ENCODE measurements around the gene CYTIP.
"Not testable (repeated sequence)": the region's sequence is repeated elsewhere in the genome, so short reads cannot be mapped to it uniquely, and the experiment has no call there.

CYTIP gene

GRCh38 chr2:157421331-157421944 is 22.5 kb downstream of the CYTIP start:
- DNase-seq: no peak

DNA sequence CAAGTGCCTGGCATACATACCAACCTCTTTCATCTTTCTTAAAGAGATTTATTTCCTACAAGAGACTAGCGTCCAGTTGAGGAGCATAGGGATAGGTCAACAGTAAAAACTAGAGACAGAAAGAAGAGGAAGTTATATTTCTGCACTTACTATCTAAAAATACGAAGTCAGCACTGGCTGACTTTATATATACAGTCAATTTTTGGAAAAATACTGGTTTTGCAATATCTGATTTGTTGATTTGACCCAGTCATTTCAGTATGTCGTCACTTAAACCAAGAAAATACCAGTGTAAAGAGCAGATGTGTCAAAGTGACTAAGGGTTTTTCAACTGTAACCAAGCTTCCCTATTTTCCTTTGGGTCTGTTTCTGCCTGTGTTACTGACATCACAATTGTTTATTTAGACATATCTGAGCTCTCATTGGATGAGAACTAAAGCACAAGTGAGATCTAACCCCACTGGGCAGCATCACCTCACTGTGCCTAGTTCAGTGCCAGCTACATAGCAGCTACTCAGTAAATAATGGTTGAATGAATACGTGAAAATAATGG is 23.0 kb downstream of the CYTIP start:
- DNase-seq: no peak

GRCh38 chr2:157419031-157419575 is 24.8 kb downstream of the CYTIP start:
- no peak for DNase-seq

GRCh38 chr2:157418239-157418641 is 25.6 kb downstream of the CYTIP start:
- DNase-seq: no peak

- no peak for DNase-seq
These were observed 28.2 kb downstream of the CYTIP start for GRCh38 chr2:157415591-157416101.

DNA sequence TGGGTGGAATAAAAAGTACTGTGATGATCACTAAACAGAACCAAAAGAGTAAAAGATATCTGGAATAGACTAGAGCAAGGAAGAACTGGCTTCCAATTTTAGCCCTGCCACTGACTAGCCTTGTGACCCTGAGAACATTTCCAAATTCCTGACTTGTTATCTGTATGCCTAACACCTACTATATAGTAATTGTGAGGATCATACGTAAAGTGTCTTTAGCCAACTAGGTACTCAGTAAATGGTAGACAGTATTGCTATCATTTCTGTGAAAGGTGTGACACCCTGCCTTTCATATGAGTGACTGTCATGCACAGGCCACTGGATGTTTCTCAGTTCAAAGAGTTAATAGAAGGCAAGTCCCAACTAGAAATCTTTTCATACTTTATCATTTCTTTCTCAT is 29.8 kb downstream of the CYTIP start:
- DNase-seq: no peak

DNA sequence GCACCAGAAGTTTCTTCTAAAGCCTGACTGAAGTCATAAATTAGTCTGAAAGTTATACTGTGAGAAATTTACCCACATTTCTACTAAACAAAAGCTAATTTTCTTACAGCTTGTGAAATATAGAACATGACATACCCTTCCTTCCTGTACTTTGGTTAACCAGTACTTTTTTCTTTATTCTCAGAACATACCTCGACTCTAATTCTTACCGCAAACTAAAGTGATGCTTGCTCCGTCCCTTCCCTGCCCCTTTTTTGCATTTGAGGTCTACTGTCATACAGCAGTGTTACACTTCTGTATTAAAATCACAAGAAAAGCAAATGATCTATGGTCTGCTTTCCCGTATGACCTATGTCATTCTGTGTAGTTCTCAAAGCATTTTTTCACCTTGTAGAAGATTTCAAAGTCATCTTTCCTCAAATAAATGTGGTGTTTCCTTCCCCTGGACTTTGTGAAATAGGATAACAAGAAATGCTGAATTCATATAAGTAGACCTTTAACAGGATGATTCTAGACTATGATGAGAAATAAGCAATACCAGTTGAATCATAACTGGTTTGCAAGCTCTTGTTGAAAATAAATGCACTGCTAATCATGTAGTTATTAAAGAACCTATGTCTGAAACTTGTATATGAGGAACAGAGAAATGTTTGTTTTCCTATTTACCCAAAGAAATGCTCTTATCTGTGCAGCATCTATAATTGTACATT is 30.4 kb downstream of the CYTIP start:
- no peak for DNase-seq

- no peak for DNase-seq
These were observed 32.1 kb downstream of the CYTIP start for GRCh38 chr2:157411624-157412336.

- DNase-seq: not testable (repeated sequence)
These were observed 38.5 kb downstream of the CYTIP start for GRCh38 chr2:157405398-157405797.

DNA sequence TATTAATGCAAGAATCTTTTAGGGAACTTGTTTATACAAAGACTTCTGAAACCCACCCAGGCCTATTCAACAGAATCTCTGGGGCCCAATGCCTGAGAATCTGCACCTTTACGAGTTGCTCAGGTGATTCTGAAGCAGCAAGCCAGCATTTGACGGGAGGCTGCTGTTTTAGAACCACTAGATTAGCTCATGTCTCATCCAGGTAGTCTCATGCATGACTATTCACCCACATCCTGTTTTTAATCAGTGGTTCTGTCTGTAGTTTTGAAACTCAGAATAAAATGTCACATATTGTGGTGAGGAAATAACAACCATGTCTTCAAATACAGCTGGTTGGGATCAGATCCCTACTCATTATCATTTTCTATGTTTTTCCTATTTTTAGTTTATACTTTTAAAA is 39.5 kb downstream of the CYTIP start:
- DNase-seq: no peak

GRCh38 chr2:157402801-157403485 is 40.9 kb downstream of the CYTIP start:
- DNase-seq: not testable (repeated sequence)

DNA sequence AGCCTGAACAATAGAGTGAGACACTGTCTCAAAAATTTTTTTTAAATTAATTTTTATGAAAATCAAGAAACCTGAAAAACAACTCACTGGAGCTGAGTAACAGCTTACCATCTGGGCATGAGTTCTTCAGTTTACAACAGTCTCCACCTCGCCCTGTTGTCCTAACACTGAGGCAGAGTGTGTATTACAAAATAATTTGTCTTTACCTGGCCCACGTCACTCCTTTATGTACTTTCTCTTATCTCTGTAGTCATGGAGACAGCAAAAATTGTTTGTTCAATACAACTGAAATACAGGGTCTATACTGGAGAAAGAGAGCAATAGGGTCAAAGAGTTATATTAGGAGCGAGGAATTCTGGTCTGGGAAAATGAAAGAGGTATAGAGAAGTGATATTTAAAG is 48.1 kb downstream of the CYTIP start:
- DNase-seq: no peak

DNA sequence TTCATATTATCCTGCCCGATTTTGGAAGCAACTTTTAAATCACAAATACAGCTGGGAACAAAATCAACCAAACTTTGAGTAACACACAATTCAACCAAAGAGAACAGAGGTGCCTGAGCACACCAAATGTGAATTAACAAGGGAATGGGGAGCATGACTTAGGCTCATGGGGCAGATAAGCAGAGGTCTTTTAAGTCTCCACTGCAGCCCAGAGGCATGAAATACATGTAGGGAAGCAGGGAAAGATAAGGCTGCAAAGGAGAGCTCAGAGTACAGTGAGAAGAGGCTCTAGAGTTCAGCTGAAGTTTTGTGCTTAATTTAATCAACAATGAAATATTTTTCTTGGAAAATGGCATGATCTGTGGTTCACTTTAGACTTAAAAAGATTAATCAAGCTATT is 49.0 kb downstream of the CYTIP start:
- DNase-seq: no peak

GRCh38 chr2:157393348-157393747 is 50.5 kb downstream of the CYTIP start:
- DNase-seq: no peak

DNA sequence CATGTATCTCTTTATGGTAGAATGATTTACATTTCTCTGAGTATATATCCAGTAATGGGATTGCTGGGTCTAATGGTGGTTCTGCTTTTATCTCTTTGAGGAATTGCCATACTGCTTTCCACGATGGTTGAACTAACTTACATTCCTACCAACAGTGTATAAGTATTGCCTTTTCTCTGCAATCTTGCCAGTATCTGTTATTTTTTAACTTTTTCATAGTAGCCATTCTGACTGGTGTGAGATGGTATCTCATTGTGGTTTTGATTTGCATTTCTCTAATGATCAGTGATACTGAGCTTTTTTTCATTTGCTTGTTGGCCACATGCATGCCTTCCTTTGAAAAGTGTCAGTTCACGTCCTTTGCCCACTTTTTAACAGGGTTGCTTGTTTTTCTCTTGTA is 55.1 kb downstream of the CYTIP start:
- DNase-seq: no peak

DNA sequence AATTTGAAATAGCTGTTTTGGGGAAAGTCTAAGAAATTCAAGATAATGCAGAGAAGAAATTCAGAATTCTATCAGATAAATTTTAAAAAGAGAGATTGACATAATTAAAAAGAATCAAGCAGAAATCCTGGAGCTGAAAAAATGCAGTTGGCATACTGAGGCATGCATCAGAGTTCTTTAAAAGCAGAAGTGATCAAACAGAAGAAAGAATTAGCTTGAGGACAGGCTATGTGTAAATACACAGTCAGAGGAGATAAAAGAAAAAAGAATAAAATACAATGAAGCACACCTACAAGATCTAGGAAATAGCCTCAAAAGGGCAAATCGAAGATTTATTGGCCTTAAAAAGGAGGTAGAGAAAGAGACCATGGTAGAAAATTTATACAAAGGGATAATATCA is 57.1 kb downstream of the CYTIP start:
- no peak for DNase-seq

DNA sequence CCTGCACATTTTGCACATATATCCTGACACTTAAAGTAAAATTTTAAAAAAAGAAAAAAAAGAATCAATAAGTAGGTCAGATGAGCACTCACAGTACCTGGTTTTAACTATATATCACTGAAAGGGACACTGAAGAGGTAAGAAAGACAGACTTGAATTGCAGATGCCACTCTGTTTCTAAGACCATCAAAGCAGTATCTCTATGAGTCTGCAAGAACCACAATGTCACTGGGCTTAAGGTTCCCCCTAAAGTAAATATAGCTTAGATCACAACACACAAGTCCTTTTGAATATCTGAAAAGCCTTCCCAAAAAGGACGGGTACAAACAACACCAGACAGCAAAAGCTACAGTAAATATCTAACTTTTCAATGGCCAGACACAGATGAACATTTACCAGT is 57.6 kb downstream of the CYTIP start:
- no peak for DNase-seq

GRCh38 chr2:157377861-157378260 is 66.0 kb downstream of the CYTIP start:
- peak; percentile 27 for DNase-seq

GRCh38 chr2:157376041-157376440 is 67.8 kb downstream of the CYTIP start:
- no peak for DNase-seq

- DNase-seq: no peak
These were observed 68.5 kb downstream of the CYTIP start for GRCh38 chr2:157375384-157375783.

GRCh38 chr2:157368508-157368907 is 75.4 kb downstream of the CYTIP start:
- DNase-seq: not testable (repeated sequence)

DNA sequence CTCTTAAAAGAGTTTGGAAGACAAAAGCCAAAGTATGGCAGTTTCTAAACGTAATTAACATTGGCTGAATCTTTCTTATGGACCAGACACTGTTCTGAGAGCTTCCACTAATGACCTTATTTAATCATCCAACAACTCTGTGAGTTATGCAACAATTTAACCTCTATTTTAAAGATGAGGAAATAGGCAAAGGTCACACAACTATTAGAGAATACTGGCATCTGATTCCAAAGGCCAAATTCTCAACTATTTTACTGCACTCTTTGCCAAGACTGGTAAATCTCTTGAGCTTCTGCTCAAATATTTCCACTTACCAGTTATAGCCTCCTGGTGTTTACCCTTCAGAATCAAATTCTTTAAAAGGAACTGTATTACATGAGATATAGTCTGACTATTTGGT is 76.2 kb downstream of the CYTIP start:
- DNase-seq: no peak
